K562 (cell line): ENCODE measurements around the gene WNT11. TPM values are rescaled to one million over a fixed set of nuclear protein-coding genes. Genes with fewer than 3 reads are reported as not detected.

Source experiments
- CBFB ChIP-seq: sonication (generic); formaldehyde crosslinking; IDR thresholded peaks from 2 replicates; pipeline ENCODE4 v1.4.0; 2020; ENCODE audit warnings: mild to moderate bottlenecking, missing genetic modification reagents
- DDX20 ChIP-seq: fragments of 450-650 bp; IDR thresholded peaks from 2 replicates; pipeline ENCODE4 v1.6.1; 2016; ENCODE audit warnings: missing genetic modification characterization, low read depth, mild to moderate bottlenecking, missing compliant biosample characterization, moderate library complexity
- DNMT1 ChIP-seq: fragments of 450-650 bp; IDR thresholded peaks from 2 replicates; pipeline ENCODE4 v1.6.1; 2016; ENCODE audit warnings: antibody characterized with exemption, mild to moderate bottlenecking
- ESRRA ChIP-seq: fragments of 450-650 bp; IDR thresholded peaks from 2 replicates; pipeline ENCODE4 v1.6.1; 2014; ENCODE audit warnings: low read depth, mild to moderate bottlenecking, moderate library complexity, borderline replicate concordance
- FOXA1 ChIP-seq: fragments of 450-650 bp; IDR thresholded peaks from 2 replicates; pipeline ENCODE4 v1.6.1; 2016; ENCODE audit warnings: mild to moderate bottlenecking, borderline replicate concordance
- KAT8 ChIP-seq: fragments of 450-650 bp; IDR thresholded peaks from 2 replicates; pipeline ENCODE4 v1.6.1; 2016; ENCODE audit warnings: low read depth, mild to moderate bottlenecking
- NEUROD1 ChIP-seq: fragments of 150-350 bp; IDR thresholded peaks from 2 replicates; pipeline ENCODE4 v1.6.1; 2014; ENCODE audit warnings: borderline replicate concordance, low read length, low read depth; ENCODE audit not compliant: partially characterized antibody
- RBM22 ChIP-seq: fragments of 200-400 bp; formaldehyde crosslinking; IDR thresholded peaks from 2 replicates; pipeline ENCODE4 v1.6.1; 2018; ENCODE audit warnings: low read length, low read depth; ENCODE audit not compliant: poor library complexity, severe bottlenecking
- SNAPC5 ChIP-seq: fragments of 250-450 bp; sonication (Bioruptor Pico); IDR thresholded peaks from 2 replicates; pipeline ENCODE4 v1.8.0; 2021; ENCODE audit warnings: moderate library complexity, mild to moderate bottlenecking, inconsistent platforms
- SPI1 ChIP-seq: IDR thresholded peaks from 2 replicates; pipeline ENCODE4 v1.6.1; 2011; ENCODE audit warnings: low read depth, low read length, control low read depth, borderline replicate concordance
- TAF7 ChIP-seq: fragments of 450-650 bp; IDR thresholded peaks from 2 replicates; pipeline ENCODE4 v1.6.1; 2016; ENCODE audit warnings: missing genetic modification characterization, missing compliant biosample characterization
- THRAP3 ChIP-seq: fragments of 450-650 bp; IDR thresholded peaks from 2 replicates; pipeline ENCODE4 v1.6.1; 2016; ENCODE audit warnings: mild to moderate bottlenecking, inconsistent platforms, borderline replicate concordance
- ZFP30 ChIP-seq: fragments of 250-450 bp; sonication (Bioruptor Pico); IDR thresholded peaks from 2 replicates; pipeline ENCODE4 v1.8.0; 2022; ENCODE audit warnings: moderate library complexity, mild to moderate bottlenecking, inconsistent platforms, borderline replicate concordance
- ZFX ChIP-seq: sonication (generic); formaldehyde crosslinking; IDR thresholded peaks from 2 replicates; pipeline ENCODE4 v1.8.0; 2022; ENCODE audit warnings: mild to moderate bottlenecking, missing genetic modification reagents, moderate library complexity
- ZNF134 ChIP-seq: fragments of 250-450 bp; sonication (Bioruptor Pico); conservative IDR thresholded peaks from 2 replicates; pipeline ENCODE4 v1.4.0; 2020
- ZNF224 ChIP-seq: sonication (generic); formaldehyde crosslinking; IDR thresholded peaks from 2 replicates; pipeline ENCODE4 v1.8.0; 2022; ENCODE audit warnings: mild to moderate bottlenecking, missing genetic modification reagents
- ZNF707 ChIP-seq: fragments of 250-450 bp; sonication (Bioruptor Pico); conservative IDR thresholded peaks from 2 replicates; pipeline ENCODE4 v1.8.0; 2022; ENCODE audit warnings: inconsistent platforms, mild to moderate bottlenecking, moderate library complexity
- polyA plus RNA-seq, 8 experiments: library from polyadenylated mRNA; depleted of rRNA in 4 of 8; stranded (reverse) in 5 of 8; unstranded in 3 of 8; fragments of >200 nt; fragmentation: Nextera tagmentation in 2 of 8; fragmentation: Illumina TruSeq in 1 of 8; extraction: Ambion mirVana in 2 of 8; extraction: Trizol in 1 of 8; gene quantifications; 2 replicates each; pipeline versions ENCODE4 v1.2.1 to v1.2.3, GENCODE V29; 2011 to 2014; ENCODE audit warnings: inconsistent platforms in 1 of 8, missing spikeins in 1 of 8
- total RNA-seq, 7 experiments: library from RNA; depleted of rRNA in 6 of 7; stranded (reverse); fragments of >200 nt in 6 of 7; fragmentation: Illumina TruSeq in 2 of 7; extraction: Trizol in 2 of 7; gene quantifications; 2 replicates each; pipeline versions ENCODE4 v1.2.1 to v1.2.3, GENCODE V29; 2011 to 2021; ENCODE audit warnings: low replicate concordance in 1 of 7
- TF ChIP-seq, protein P1 (sequence below): sonication (generic); formaldehyde crosslinking; IDR thresholded peaks from 2 replicates; pipeline ENCODE4 v1.8.0; 2023; ENCODE audit warnings: missing genetic modification reagents, mild to moderate bottlenecking, borderline replicate concordance
- TF ChIP-seq, protein P2 (sequence below): fragments of 450-650 bp; formaldehyde crosslinking; IDR thresholded peaks from 2 replicates; pipeline ENCODE4 v1.4.0; 2020; ENCODE audit warnings: mild to moderate bottlenecking
- TF ChIP-seq, protein P3 (sequence below): fragments of 450-650 bp; formaldehyde crosslinking; IDR thresholded peaks from 2 replicates; pipeline ENCODE4 v1.4.0; 2020; ENCODE audit warnings: mild to moderate bottlenecking, moderate library complexity

WNT11 gene
- total and polyA plus RNA-seq, 9 of the 15 experiments (the other 6 are each of a cell fraction or from before 2014, with no cell fraction given), result 0.03 to 0.20 (median 0.09) TPM; not detected in 4

DNA sequence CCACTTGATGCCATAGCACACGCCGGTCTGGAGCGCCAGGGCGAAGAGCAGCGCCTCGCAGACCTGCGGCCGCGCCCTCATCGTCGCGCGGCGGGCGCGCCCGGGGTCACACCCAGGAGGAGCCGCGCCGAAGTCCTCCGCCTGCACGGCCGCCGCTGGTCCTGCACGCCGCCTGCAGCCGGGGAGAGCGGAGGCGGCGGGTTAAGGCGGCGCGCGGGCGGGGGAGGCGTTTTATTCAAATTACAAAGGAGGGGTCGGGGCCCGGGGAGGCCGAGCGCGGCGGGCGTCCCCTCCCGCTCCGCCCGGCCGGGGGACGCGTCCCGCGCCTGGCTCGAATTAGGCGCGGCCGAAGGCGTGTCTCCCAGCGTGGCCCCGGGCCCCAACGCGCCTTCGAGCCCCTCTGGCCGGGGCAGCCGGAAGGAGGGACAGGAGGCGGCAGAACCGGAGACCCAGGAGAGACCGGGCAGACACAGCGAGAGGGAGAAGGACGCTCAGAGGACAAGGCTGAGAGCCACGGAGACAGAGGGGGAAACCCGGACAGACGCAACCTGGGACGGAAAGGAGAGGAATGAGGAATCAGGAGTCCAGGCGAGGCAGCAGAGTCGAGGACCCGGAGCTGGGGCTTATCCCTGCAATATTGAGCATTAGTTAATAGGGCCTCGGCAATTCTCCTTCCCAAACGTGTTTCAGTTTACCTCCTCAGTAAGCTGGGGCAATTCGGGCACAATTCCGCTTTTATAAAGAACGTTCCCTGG, at the start of gene WNT11 (continued):
- TF ChIP-seq, protein P1, sequence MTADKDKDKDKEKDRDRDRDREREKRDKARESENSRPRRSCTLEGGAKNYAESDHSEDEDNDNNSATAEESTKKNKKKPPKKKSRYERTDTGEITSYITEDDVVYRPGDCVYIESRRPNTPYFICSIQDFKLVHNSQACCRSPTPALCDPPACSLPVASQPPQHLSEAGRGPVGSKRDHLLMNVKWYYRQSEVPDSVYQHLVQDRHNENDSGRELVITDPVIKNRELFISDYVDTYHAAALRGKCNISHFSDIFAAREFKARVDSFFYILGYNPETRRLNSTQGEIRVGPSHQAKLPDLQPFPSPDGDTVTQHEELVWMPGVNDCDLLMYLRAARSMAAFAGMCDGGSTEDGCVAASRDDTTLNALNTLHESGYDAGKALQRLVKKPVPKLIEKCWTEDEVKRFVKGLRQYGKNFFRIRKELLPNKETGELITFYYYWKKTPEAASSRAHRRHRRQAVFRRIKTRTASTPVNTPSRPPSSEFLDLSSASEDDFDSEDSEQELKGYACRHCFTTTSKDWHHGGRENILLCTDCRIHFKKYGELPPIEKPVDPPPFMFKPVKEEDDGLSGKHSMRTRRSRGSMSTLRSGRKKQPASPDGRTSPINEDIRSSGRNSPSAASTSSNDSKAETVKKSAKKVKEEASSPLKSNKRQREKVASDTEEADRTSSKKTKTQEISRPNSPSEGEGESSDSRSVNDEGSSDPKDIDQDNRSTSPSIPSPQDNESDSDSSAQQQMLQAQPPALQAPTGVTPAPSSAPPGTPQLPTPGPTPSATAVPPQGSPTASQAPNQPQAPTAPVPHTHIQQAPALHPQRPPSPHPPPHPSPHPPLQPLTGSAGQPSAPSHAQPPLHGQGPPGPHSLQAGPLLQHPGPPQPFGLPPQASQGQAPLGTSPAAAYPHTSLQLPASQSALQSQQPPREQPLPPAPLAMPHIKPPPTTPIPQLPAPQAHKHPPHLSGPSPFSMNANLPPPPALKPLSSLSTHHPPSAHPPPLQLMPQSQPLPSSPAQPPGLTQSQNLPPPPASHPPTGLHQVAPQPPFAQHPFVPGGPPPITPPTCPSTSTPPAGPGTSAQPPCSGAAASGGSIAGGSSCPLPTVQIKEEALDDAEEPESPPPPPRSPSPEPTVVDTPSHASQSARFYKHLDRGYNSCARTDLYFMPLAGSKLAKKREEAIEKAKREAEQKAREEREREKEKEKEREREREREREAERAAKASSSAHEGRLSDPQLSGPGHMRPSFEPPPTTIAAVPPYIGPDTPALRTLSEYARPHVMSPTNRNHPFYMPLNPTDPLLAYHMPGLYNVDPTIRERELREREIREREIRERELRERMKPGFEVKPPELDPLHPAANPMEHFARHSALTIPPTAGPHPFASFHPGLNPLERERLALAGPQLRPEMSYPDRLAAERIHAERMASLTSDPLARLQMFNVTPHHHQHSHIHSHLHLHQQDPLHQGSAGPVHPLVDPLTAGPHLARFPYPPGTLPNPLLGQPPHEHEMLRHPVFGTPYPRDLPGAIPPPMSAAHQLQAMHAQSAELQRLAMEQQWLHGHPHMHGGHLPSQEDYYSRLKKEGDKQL (CRISPR knock-in tag), result no peak
- TF ChIP-seq ZFX (CRISPR knock-in tag), result peak; percentile 34; the same call in 1 of the 2 replicates
- TF ChIP-seq ESRRA, result peak; percentile 31; the same call in 1 of the 2 replicates
- TF ChIP-seq DNMT1, result no peak
- TF ChIP-seq KAT8, result no peak
- no peak for TF ChIP-seq TAF7
- TF ChIP-seq RBM22, result no peak
- TF ChIP-seq, protein P2, sequence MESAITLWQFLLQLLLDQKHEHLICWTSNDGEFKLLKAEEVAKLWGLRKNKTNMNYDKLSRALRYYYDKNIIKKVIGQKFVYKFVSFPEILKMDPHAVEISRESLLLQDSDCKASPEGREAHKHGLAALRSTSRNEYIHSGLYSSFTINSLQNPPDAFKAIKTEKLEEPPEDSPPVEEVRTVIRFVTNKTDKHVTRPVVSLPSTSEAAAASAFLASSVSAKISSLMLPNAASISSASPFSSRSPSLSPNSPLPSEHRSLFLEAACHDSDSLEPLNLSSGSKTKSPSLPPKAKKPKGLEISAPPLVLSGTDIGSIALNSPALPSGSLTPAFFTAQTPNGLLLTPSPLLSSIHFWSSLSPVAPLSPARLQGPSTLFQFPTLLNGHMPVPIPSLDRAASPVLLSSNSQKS (CRISPR knock-in tag), result no peak
- TF ChIP-seq ZFP30 (CRISPR knock-in tag), result no peak
- TF ChIP-seq SNAPC5 (CRISPR knock-in tag), result no peak
- no peak for TF ChIP-seq ZNF134
- peak; percentile 74; the same call in 1 of the 2 replicates for TF ChIP-seq ZNF224 (CRISPR knock-in tag)
- TF ChIP-seq THRAP3, result no peak
- TF ChIP-seq, protein P3, sequence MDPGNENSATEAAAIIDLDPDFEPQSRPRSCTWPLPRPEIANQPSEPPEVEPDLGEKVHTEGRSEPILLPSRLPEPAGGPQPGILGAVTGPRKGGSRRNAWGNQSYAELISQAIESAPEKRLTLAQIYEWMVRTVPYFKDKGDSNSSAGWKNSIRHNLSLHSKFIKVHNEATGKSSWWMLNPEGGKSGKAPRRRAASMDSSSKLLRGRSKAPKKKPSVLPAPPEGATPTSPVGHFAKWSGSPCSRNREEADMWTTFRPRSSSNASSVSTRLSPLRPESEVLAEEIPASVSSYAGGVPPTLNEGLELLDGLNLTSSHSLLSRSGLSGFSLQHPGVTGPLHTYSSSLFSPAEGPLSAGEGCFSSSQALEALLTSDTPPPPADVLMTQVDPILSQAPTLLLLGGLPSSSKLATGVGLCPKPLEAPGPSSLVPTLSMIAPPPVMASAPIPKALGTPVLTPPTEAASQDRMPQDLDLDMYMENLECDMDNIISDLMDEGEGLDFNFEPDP (CRISPR knock-in tag), result no peak
- no peak for TF ChIP-seq ZNF707
- no peak for TF ChIP-seq CBFB (CRISPR knock-in tag)
- TF ChIP-seq NEUROD1, result no peak
- TF ChIP-seq SPI1, result no peak
- TF ChIP-seq DDX20 (tag), result no peak
- no peak for TF ChIP-seq FOXA1
